Caki2 (cell line): Measurements from ENCODE around the gene ACACA. TPM values are rescaled to one million over a fixed set of nuclear protein-coding genes. Genes with fewer than 3 reads are reported as not detected.

Source experiments
- DNase-seq: peaks from one replicate; pipeline ENCODE4 v3.0.0-alpha.2; 2015; ENCODE audit warnings: low read depth
- in situ Hi-C: cut with HindIII; loops from 2 replicates; pipeline ENCODE4 v1.10.0; 2016; ENCODE audit warnings: low sequenced_read_pairs, low pct_unique_long_range_greater_than_20kb, mixed read lengths
- total RNA-seq: library from RNA; depleted of rRNA; stranded (reverse); fragments of >200 nt; shearing (Covaris generic); gene quantifications from 2 replicates; pipeline ENCODE4 v1.2.3, GENCODE V29; 2014; ENCODE audit warnings: low replicate concordance

ACACA gene
- total RNA-seq, 1 experiment from 2014 or later: 30.8 TPM

DNA sequence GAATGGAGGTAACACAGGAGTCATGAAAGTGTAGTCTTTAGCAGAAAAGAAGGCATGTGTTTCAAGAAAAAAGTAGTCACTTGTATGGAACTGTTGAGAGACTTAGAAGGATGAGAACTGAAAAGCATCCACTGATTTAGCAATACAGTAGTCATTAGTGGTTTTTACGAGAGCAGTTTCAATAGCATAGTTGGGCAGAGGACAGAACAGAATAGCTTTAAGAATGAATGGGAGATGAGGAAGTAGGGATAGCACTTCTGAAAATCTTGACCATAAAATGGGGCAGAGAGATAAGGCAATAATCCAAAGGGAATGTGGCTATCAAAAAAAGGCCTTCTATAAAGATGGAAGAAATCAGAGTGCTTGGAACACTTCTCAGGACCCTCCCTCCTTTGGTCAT, 95.7 kb downstream of the ACACA start:
- DNase-seq: no peak
- in situ Hi-C loops: no loop called here

- in situ Hi-C loops: no loop called here
- DNase-seq: no peak
Measured at GRCh38 chr17:37309051-37309450, 97.6 kb downstream of the ACACA start.

DNA sequence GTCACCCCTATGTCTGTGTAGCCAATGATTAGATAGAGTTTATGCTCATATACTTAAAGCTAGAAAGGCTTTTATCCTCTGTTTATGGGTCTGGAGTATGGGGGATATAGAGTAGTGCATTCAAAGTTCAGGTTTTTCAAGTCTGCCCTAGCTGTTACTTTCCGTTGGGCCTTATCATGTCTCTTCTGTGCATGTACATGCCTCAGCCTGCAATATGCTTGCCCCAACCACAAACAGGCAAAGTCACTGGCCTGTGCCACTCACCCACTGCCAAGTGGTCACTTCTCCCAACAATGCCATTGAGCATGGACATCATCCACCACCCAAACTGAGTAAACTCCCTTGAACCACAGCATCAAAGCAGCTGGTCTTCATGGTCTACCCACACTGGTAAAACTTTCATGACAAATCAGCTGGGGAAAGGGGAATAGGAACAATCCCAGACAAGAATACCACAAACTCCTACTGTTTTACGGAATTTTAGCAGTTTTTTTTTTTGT, 101.2 kb downstream of the ACACA start:
- in situ Hi-C loops: no loop called here
- no peak for DNase-seq

DNA sequence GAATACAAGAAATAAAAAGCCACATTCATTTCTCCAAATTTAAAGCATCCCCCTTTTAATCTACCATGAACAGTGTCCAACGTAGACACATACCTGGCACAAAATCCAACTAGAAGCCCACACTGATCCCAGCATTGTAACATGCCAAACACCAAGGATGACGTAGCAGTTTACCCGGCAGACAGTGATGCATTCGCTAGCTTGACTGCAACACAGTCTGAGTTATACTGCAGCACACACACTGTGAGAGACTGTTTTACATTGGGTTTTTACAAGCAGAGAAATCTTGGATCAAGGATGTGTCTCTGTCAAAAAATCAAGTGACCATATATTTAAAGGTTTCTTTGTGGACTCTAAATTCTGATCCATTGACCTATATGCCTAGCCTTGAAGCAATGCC, 105.3 kb downstream of the ACACA start:
- in situ Hi-C loops: no loop called here
- peak; percentile 13 for DNase-seq

DNA sequence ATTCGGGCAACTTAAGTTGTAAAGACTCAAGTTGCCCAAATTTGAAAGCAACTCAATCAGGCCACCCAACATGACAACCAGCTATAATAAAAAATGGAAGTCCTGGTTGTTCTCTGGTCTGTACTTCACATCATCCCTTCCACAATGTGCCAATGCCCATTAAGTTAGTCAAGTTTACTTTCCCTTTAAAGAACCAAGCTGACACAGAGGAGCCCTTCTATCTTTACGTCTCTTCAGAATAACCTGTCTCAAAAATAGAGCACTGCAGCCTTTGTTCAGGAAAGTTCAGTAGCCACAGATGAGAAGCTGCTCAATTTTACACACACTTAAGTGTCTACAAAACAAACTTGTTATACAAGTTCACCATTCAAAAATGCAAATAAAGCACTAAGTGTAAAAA, 106.0 kb downstream of the ACACA start:
- in situ Hi-C loops: no loop called here

GRCh38 chr17:37299257-37299980, 107.2 kb downstream of the ACACA start:
- no peak for DNase-seq
- in situ Hi-C loops: no loop called here

More for the DNA sequence above, 106.0 kb downstream of the ACACA start:
- no peak for DNase-seq

DNA sequence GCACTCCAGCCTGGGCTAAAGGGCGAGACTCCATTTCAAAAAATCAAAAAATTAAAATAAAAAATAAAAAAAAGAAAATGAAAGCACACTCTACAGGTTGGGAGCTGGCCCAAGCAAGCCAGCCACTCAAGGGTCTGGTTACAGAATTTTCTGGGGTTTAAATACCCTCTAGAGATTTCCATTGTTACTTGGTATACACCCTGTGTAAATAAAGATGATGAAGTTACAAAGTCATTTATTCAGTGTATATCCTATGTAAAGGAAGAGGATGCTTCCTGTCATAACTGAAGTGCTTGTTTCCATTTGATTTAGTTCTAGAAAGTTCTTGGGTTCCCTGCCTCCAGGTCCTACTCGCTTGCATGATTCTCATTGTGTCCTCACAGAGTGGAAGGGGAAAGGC, 110.7 kb downstream of the ACACA start:
- in situ Hi-C loops: no loop called here
- no peak for DNase-seq

DNA sequence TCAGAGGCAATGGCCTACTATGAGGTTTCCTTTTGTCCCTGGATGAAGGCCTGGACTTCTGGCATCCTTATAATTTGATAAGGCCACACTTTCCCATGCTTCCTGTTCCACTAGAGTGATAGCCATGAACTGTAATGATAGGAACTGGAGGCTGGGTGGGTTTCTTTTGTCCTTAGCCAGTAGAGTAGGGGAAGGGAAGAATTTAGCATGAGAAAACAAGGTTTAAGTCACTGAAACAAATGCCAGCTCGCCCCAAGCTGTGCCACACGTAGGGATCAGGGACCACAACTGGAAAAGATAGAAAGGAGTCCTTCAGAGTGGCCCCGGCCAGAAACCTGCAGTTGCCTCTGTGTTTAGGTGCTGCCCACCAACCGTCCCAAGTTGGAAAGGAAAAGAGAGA, 111.7 kb downstream of the ACACA start:
- in situ Hi-C loops: no loop called here
- no peak for DNase-seq

DNA sequence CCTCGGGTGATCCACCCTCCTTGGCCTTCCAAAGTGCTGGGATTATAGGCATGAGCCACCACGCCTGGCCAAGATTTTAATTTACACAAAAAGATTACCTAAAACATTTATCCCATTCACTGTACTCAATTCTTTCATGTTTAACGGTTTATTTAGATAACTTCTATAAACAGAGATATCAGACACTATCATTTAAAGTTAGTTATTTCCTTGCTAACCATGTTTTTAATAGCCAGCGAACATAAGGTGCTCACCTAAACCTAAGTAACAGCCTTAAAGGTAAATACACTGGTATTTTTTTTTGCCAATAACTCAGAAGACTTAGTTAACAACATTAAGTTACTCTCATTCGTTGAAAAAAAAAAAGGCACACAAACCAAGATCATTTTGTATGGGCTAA, 112.9 kb downstream of the ACACA start:
- no peak for DNase-seq
- in situ Hi-C loops: no loop called here

GRCh38 chr17:37292429-37293139, 114.1 kb downstream of the ACACA start:
- DNase-seq: no peak
- in situ Hi-C loops: no loop called here

GRCh38 chr17:37291351-37291750, 115.3 kb downstream of the ACACA start:
- DNase-seq: no peak
- in situ Hi-C loops: no loop called here

DNA sequence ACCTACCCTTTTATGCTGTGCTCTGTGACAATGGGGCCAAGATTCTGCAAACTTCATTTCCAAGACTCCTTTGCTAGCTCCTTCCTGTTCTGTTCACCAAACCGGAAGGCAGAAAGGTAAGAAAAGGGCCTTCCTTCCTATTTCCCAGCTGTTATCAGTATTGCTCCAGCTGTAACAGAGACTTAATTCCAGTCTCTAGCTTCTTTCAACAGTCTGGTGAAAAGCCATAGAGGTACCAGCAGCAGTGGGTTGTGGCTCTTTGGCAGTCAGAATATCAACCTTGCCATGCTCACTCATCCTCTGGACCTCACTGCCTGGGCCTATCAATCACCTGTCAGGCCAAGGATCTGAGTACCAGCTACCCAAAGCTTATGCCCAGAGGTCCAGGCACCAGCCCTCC, 120.2 kb downstream of the ACACA start:
- in situ Hi-C loops: no loop called here
- no peak for DNase-seq

DNA sequence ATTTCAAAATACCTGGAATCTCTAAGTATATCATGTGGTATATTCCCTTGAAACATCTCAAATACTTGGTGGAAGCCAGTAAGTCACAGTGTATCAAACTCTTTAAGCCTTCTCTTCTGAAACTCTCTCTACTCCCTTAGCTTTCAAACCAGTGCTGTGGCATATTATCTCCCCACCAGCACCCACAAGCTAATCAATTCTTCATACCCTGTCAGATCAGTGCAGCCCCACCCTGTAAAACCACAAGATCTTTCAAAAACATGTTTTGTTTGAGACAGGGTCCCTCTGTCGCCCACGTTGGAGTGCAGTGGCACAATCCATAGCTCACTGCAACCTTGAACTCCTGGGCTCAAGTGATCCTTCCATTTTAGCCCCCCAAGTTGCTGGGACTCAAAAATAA, 122.4 kb downstream of the ACACA start:
- DNase-seq: no peak
- in situ Hi-C loops: no loop called here

GRCh38 chr17:37283414-37283961, 123.1 kb downstream of the ACACA start:
- DNase-seq: no peak
- in situ Hi-C loops: no loop called here

DNA sequence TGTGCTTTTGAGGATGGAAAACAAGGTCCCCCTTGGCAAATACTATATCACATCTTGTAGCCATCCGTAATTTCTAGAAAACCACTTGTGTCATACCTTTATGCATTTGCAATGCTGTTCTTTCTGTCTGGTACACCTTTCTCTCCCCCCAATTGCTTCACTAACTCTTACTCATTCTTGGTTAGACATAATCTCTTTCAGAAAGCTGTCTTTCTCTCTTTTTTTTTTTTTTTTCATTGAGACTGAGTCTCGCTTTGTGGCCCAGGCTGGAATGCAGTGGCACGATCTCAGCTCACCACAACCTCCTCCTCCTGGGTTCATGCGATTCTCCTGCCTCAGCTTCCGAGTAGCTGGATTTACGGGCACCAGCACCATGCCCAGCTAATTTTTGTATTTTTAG, 125.8 kb downstream of the ACACA start:
- no peak for DNase-seq
- in situ Hi-C loops: no loop called here

DNA sequence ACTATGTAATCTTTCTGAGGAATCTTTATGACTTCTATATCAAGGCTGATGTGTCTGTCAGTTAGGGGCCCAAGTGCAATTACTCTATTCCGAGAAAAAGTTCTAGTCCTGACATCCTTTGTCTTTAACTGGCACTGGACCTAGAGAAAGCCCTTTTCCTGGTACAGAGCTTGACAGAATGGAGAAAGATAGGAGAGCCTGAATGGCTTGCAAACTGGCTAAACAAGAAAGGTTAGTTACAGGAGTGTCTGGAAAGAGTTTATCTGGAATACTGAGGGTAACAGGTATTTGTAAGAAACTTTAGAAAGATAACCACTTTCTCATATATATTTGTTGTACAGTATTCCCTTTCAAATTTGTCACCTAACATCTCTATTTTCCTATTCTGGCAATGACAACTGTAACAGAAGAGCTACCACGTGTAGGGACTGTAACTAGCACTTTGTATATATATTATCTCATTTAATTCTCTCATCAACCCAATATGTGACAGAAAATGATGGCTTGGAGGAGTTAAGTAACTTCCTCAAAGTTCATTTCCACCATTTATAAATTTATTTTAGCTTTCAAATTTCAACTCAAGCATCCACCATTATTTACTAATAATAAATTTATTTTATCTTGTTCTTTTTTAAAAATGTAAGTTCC, 128.3 kb downstream of the ACACA start:
- in situ Hi-C loops: no loop called here
- DNase-seq: no peak

DNA sequence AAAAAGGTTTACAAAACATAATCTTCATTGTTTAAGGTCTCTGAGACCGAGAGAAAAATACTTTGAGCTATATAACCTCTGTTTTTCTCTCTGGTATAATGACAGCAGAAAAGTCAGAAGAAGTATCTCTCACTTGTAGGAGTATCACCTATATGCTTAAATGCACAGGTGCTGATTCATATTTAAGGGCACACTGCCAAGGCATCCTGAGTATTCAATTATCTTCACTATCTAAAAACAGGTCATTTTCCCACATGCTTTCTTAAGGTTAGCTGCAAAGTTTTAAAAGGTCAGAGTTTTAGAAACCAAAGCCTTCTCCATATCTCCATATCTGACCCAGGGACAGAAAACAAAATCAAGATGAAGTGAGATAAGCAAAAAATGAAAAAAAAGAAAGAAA, 130.2 kb downstream of the ACACA start:
- peak; percentile 41 for DNase-seq
- in situ Hi-C loops: no loop called here

GRCh38 chr17:37274461-37274860, 132.2 kb downstream of the ACACA start:
- in situ Hi-C loops: no loop called here
- no peak for DNase-seq

DNA sequence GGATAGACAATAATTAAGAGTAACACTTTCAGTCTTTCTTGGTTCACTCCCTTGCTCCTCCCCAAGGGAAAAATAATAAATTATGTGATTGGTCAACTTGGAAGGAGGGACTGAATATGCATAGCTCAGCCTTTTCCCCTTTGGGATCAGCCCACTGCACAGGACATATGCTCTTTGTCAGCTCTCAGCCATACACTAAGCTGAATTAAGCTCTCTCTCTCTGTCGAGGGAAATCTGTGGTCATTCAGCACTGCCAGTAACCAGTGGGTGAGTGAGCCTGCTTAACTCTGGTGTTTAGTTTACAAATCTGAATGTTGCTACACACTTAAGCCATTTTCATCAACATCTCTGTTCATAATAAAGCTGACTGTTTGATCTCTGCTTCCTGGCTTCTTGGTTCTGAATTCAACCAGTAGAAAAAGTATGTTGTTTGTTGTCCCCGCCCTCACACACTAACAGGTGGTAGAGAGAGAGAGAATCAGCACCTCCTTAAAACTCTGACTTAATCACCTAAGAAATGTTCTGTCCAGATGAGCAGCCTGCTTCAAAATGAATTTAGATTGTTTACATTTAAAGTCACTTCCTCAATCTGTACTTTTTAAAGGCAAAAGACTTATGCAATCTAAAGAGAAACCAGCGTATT, 133.1 kb downstream of the ACACA start:
- in situ Hi-C loops: no loop called here
- peak; percentile 60 for DNase-seq
